OCI-LY3 (cell line): Measurements from ENCODE around the gene ZNF429.

Experiments used
- H2AFZ ChIP-seq: fragments of 200-600, 300-600 bp; shearing (Covaris generic); 2 replicates; pipeline ENCODE4 v1.6.0; 2014; ENCODE audit warnings: antibody characterized with exemption, low read depth, low read length
- H3K27ac ChIP-seq: fragments of 200-600, 300-600 bp; sonication (generic); 2 replicates; pipeline ENCODE4 v1.5.1; 2014; ENCODE audit warnings: mild to moderate bottlenecking, low read length, moderate library complexity, mixed read lengths
- H3K27me3 ChIP-seq: fragments of 200-600, 300-600 bp; sonication (generic); 2 replicates; pipeline ENCODE4 v1.6.1; 2014; ENCODE audit warnings: low read depth, low read length, mixed read lengths
- H3K36me3 ChIP-seq: fragments of 200-600, 300-600 bp; sonication (generic); replicated peaks from 2 replicates; pipeline ENCODE3; 2014; ENCODE audit warnings: low read depth, low read length, mixed read lengths
- H3K4me1 ChIP-seq: fragments of 300-600, 200-600 bp; sonication (generic); 2 replicates; pipeline ENCODE4 v1.6.1; 2014; ENCODE audit warnings: low read length, mixed read lengths
- H3K4me2 ChIP-seq: fragments of 200-600, 300-600 bp; sonication (generic); 2 replicates; pipeline ENCODE4 v1.6.1; 2014; ENCODE audit warnings: low read length, mixed read lengths
- H3K4me3 ChIP-seq: fragments of 300-600, 200-600 bp; sonication (generic); 2 replicates; pipeline ENCODE4 v1.5.1; 2014; ENCODE audit warnings: antibody characterized with exemption, mild to moderate bottlenecking, low read length, moderate library complexity
- H3K79me2 ChIP-seq: fragments of 300-600, 200-600 bp; shearing (Covaris generic); 2 replicates; pipeline ENCODE4 v1.6.1; 2014; ENCODE audit warnings: mild to moderate bottlenecking, low read length, mixed read lengths
- H3K9ac ChIP-seq: fragments of 300-600, 200-600 bp; shearing (Covaris generic); 2 replicates; pipeline ENCODE4 v1.6.0; 2014; ENCODE audit warnings: mild to moderate bottlenecking, low read length, moderate library complexity
- H3K9me3 ChIP-seq: fragments of 200-600, 300-600 bp; shearing (Covaris generic); 2 replicates; pipeline ENCODE4 v1.6.1; 2014; ENCODE audit warnings: low read length, mixed read lengths; ENCODE audit not compliant: insufficient read depth
- H4K20me1 ChIP-seq: fragments of 200-600, 300-600 bp; sonication (generic); 2 replicates; pipeline ENCODE4 v1.6.1; 2016; ENCODE audit warnings: low read length, mixed read lengths; ENCODE audit not compliant: insufficient read depth
- CTCF ChIP-seq: fragments of 200-600, 300-600 bp; sonication (generic); IDR thresholded peaks from 2 replicates; pipeline ENCODE4 v1.5.1; 2014; ENCODE audit warnings: antibody characterized with exemption, low read length, low read depth
- EZH2phosphoT487 ChIP-seq: fragments of 200-600 bp; shearing (Covaris generic); IDR thresholded peaks from 2 replicates; pipeline ENCODE4 v1.6.1; 2018; ENCODE audit warnings: antibody characterized with exemption, mixed run types, low read depth

The ZNF429 gene

GRCh38 chr19:21482863-21483276 is 22.5 kb upstream of the ZNF429 start:
- Histone ChIP-seq H3K4me1 (no peaks in the 10 kb centered on the region), H3K79me2 (no peaks in the 10 kb centered on the region), H3K9ac (peak overlapping the region; percentile 64), H2AFZ (peak overlapping the region; percentile 42), H3K9me3 (no peaks in the 10 kb centered on the region), H4K20me1 (no peaks in the 10 kb centered on the region), H3K27me3 (no peaks in the 10 kb centered on the region), H3K27ac (no peak overlapping the region), H3K4me2 (peak overlapping the region; percentile 68), H3K36me3 (peaks cover 2% of the 10 kb centered on the region), H3K4me3 (peak overlapping the region; percentile 83)
- TF ChIP-seq CTCF (peak; percentile 88), EZH2phosphoT487 (no peak)

DNA sequence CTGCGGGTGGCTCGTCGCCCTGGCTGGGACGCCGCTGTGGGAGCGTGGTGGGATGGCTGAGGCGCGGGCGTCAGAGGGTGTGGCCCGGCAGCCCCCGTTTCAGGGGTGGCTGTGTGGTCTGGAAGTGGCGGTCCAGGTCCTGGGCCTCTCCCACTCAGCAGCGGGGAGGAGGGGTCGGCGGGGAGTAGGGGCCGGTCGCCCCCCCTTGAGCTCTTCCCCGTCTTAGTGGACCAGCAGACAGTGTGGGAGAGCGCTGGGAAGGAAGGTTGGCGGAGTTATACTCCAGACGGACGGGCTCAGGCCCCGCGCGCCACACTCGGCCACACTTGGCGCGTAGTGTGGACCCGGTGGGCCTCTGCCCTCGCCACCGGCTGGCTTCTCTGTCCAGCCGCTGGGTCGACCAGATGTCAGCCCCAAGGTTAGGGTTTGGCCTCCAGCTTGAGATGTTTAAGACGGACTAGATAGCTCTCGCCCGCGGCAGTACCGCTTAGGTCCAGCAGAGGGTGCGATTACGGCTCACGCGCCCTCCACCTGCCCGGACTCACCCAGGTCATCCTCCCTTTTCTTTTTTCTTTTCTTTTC is 21.7 kb upstream of the ZNF429 start:
- Histone ChIP-seq H3K4me2 (peak overlapping the region; percentile 68), H3K36me3 (peaks cover 2% of the 10 kb centered on the region), H3K9ac (peak overlapping the region; percentile 64), H2AFZ (peak overlapping the region; percentile 36), H3K4me3 (peak overlapping the region; percentile 83), H3K4me1 (no peaks in the 10 kb centered on the region), H3K79me2 (no peaks in the 10 kb centered on the region), H3K27me3 (no peaks in the 10 kb centered on the region), H4K20me1 (no peaks in the 10 kb centered on the region), H3K9me3 (no peaks in the 10 kb centered on the region), H3K27ac (no peak overlapping the region)
- TF ChIP-seq CTCF (peak; percentile 57), EZH2phosphoT487 (no peak)

GRCh38 chr19:21484631-21485030 is 20.8 kb upstream of the ZNF429 start:
- Histone ChIP-seq H4K20me1 (no peaks in the 10 kb centered on the region), H3K9me3 (no peaks in the 10 kb centered on the region), H3K4me3 (no peak overlapping the region), H3K27me3 (no peaks in the 10 kb centered on the region), H2AFZ (no peak overlapping the region), H3K36me3 (peaks cover 2% of the 10 kb centered on the region), H3K79me2 (no peaks in the 10 kb centered on the region), H3K9ac (no peak overlapping the region), H3K4me2 (no peak overlapping the region), H3K27ac (no peak overlapping the region), H3K4me1 (no peaks in the 10 kb centered on the region)
- TF ChIP-seq CTCF = no peak
- no peak for TF ChIP-seq EZH2phosphoT487

- H2AFZ ChIP-seq = no peak overlapping the region
- no peak overlapping the region for H3K9ac ChIP-seq
- H4K20me1 ChIP-seq = no peaks in the 10 kb centered on the region
These were observed 19.5 kb upstream of the ZNF429 start for GRCh38 chr19:21485926-21486325.

More at GRCh38 chr19:21485926-21486325, 19.5 kb upstream of the ZNF429 start:
- Histone ChIP-seq H3K27ac (no peak overlapping the region), H3K4me3 (no peak overlapping the region), H3K36me3 (peaks cover 2% of the 10 kb centered on the region), H3K9me3 (no peaks in the 10 kb centered on the region), H3K79me2 (no peaks in the 10 kb centered on the region), H3K4me2 (no peak overlapping the region), H3K27me3 (no peaks in the 10 kb centered on the region), H3K4me1 (no peaks in the 10 kb centered on the region)
- no peak for TF ChIP-seq CTCF
- TF ChIP-seq EZH2phosphoT487 = no peak
